HepG2 (cell line): Measurements from ENCODE around the gene ANKHD1. TPM values are rescaled to one million over a fixed set of nuclear protein-coding genes. Genes with fewer than 3 reads are reported as not detected.

Experiments used
- ATAC-seq: fragments of 200-7000 bp; cut with Tn5 transposase; 3 replicates; pipeline ENCODE4 v1.9.1; 2020; ENCODE audit warnings: mild to moderate bottlenecking, moderate library complexity
- BruUV-seq: library from RNA; stranded (reverse); fragments of 400-500 nt; replicated peaks from 2 replicates; lab custom pipeline; 2021; lab: Mats Ljungman, UMichigan
- CTCF ChIA-PET: fragments of 300-600 bp; formaldehyde crosslinking; extraction: SDS; loops from one replicate; lab custom pipeline; 2021; ENCODE audit warnings: low total read pairs, inconsistent platforms, low intra/inter-chr PET ratio; lab: Yijun Ruan, JAX
- POLR2A ChIA-PET: fragments of 350-600 bp; sonication (Branson Sonifier 250); formaldehyde crosslinking; loops from one replicate; lab custom pipeline; 2020; ENCODE audit warnings: antibody characterized with exemption, inconsistent platforms; lab: Yijun Ruan, JAX
- DNase-seq: peaks from one replicate; pipeline ENCODE4 v3.0.0-alpha.2; 2015; ENCODE audit warnings: low spot score
- FAIRE-seq: peaks from 3 replicates; lab custom pipeline; 2011; peaks lifted over from hg19 to GRCh38; lab: Jason Lieb, UNC
- H2AFZ ChIP-seq: one replicate; pipeline ENCODE4 v1.6.1; 2011; ENCODE audit warnings: low read length, inconsistent platforms
- H3K27ac ChIP-seq: fragments of 300-600 bp; 3 replicates; pipeline ENCODE4 v1.8.0; 2011; ENCODE audit warnings: mixed run types, mild to moderate bottlenecking, mixed read lengths, low read length, inconsistent platforms; ENCODE audit not compliant: insufficient read depth; ENCODE audit errors: extremely low read length
- H3K27me3 ChIP-seq, 2 experiments: fragments of 200-600 bp in 1 of 2; 2 replicates in 1 of 2; 3 replicates in 1 of 2; pipeline versions ENCODE4 v1.6.0 to v1.8.0; 2011; ENCODE audit warnings: low read length in 2 of 2, mild to moderate bottlenecking in 2 of 2, moderate library complexity in 2 of 2, inconsistent platforms in 1 of 2; ENCODE audit not compliant: insufficient read depth in 2 of 2, control insufficient read depth in 1 of 2
- H3K36me3 ChIP-seq, 2 experiments: fragments of 200-600 bp in 1 of 2; replicated peaks in 1 of 2; 2 replicates in 1 of 2; 3 replicates in 1 of 2; pipeline versions ENCODE4 v1.5.1 to v1.8.0; 2011; ENCODE audit warnings: low read length in 2 of 2, inconsistent platforms in 1 of 2; ENCODE audit not compliant: insufficient read depth in 2 of 2, control insufficient read depth in 1 of 2
- H3K4me1 ChIP-seq: 2 replicates; pipeline ENCODE4 v1.5.1; 2012; ENCODE audit warnings: low read length, inconsistent platforms; ENCODE audit not compliant: insufficient read depth
- H3K4me2 ChIP-seq: 2 replicates; pipeline ENCODE4 v1.6.0; 2011; ENCODE audit warnings: low read depth, low read length, inconsistent platforms
- H3K4me3 ChIP-seq, 3 experiments: fragments of 200-600 bp in 1 of 3; sonication (generic), shearing (Covaris generic) in 1 of 3; replicated peaks in 1 of 3; 2 replicates each; pipeline ENCODE4 v1.5.1; 2011 to 2016; ENCODE audit warnings: low read length in 3 of 3, inconsistent platforms in 2 of 3, low read depth in 2 of 3, mild to moderate bottlenecking in 2 of 3, control low read depth in 1 of 3, mixed read lengths in 1 of 3; ENCODE audit not compliant: insufficient read depth in 1 of 3
- H3K79me2 ChIP-seq: one replicate; pipeline ENCODE4 v1.6.1; 2011; ENCODE audit warnings: low read length, inconsistent platforms; ENCODE audit not compliant: insufficient read depth
- H3K9ac ChIP-seq: 2 replicates; pipeline ENCODE4 v1.6.0; 2011; ENCODE audit warnings: mild to moderate bottlenecking, low read depth, low read length, inconsistent platforms; ENCODE audit not compliant: insufficient read depth
- H3K9me3 ChIP-seq: 2 replicates; pipeline ENCODE4 v1.5.1; 2012; ENCODE audit warnings: mild to moderate bottlenecking, low read length
- H4K20me1 ChIP-seq: 2 replicates; pipeline ENCODE4 v1.6.0; 2011; ENCODE audit warnings: inconsistent platforms, mild to moderate bottlenecking, low read length, moderate library complexity; ENCODE audit not compliant: insufficient read depth
- ATF4 ChIP-seq, 2 experiments: fragments of 450-650 bp in 1 of 2; sonication (generic) in 1 of 2; formaldehyde crosslinking; IDR thresholded peaks; 2 replicates each; pipeline versions ENCODE4 v1.5.0 to v1.8.0; 2020 to 2022; ENCODE audit warnings: mild to moderate bottlenecking in 1 of 2, missing genetic modification reagents in 1 of 2
- E2F5 ChIP-seq: sonication (generic); formaldehyde crosslinking; conservative IDR thresholded peaks from 2 replicates; pipeline ENCODE4 v1.4.0; 2020; ENCODE audit warnings: missing genetic modification reagents
- FOXO1 ChIP-seq: sonication (generic); formaldehyde crosslinking; IDR thresholded peaks from 2 replicates; pipeline ENCODE4 v1.4.0; 2020; ENCODE audit warnings: missing genetic modification reagents
- HMGA1 ChIP-seq: sonication (generic); formaldehyde crosslinking; conservative IDR thresholded peaks from 2 replicates; pipeline ENCODE4 v1.4.0; 2020; ENCODE audit warnings: missing genetic modification reagents
- NCOA2 ChIP-seq: sonication (generic); formaldehyde crosslinking; IDR thresholded peaks from 2 replicates; pipeline ENCODE4 v1.8.0; 2022; ENCODE audit warnings: inconsistent platforms
- NCOA5 ChIP-seq: sonication (generic); formaldehyde crosslinking; IDR thresholded peaks from 2 replicates; pipeline ENCODE4 v1.4.0; 2020; ENCODE audit warnings: missing genetic modification reagents
- NFIC ChIP-seq: IDR thresholded peaks from 2 replicates; pipeline ENCODE4 v1.6.1; 2012; ENCODE audit warnings: mild to moderate bottlenecking, low read length, inconsistent platforms
- RNF219 ChIP-seq: sonication (generic); formaldehyde crosslinking; IDR thresholded peaks from 2 replicates; pipeline ENCODE4 v1.5.0; 2020; ENCODE audit warnings: mild to moderate bottlenecking, missing genetic modification reagents
- SAFB2 ChIP-seq: sonication (generic); formaldehyde crosslinking; IDR thresholded peaks from 2 replicates; pipeline ENCODE4 v1.5.1; 2020; ENCODE audit warnings: missing genetic modification reagents, low read depth, mild to moderate bottlenecking, borderline replicate concordance
- SMAD1 ChIP-seq: sonication (generic); formaldehyde crosslinking; IDR thresholded peaks from 2 replicates; pipeline ENCODE4 v1.4.0; 2020; ENCODE audit warnings: missing genetic modification reagents, low read depth, mild to moderate bottlenecking, borderline replicate concordance
- SMAD3 ChIP-seq: sonication (generic); formaldehyde crosslinking; IDR thresholded peaks from 2 replicates; pipeline ENCODE4 v1.4.0; 2020; ENCODE audit warnings: missing genetic modification reagents
- SP140L ChIP-seq: sonication (generic); formaldehyde crosslinking; IDR thresholded peaks from 2 replicates; pipeline ENCODE4 v1.4.0; 2020; ENCODE audit warnings: missing genetic modification reagents, borderline replicate concordance
- SRSF1 ChIP-seq: fragments of 200-400 bp; formaldehyde crosslinking; optimal IDR thresholded peaks from 2 replicates; pipeline ENCODE3; 2017; ENCODE audit warnings: mild to moderate bottlenecking, low read depth, low read length, moderate library complexity
- TRAFD1 ChIP-seq: sonication (generic); formaldehyde crosslinking; IDR thresholded peaks from 2 replicates; pipeline ENCODE4 v1.5.1; 2020; ENCODE audit warnings: missing genetic modification reagents, mild to moderate bottlenecking, borderline replicate concordance
- ZFP36 ChIP-seq: fragments of 150-350 bp; IDR thresholded peaks from 2 replicates; pipeline ENCODE4 v1.6.1; 2018; ENCODE audit warnings: borderline replicate concordance, low read length, low read depth; ENCODE audit not compliant: partially characterized antibody
- ZNF30 ChIP-seq: sonication (generic); formaldehyde crosslinking; IDR thresholded peaks from 2 replicates; pipeline ENCODE4 v1.5.0; 2020; ENCODE audit warnings: mild to moderate bottlenecking, missing genetic modification reagents
- ZZZ3 ChIP-seq: sonication (generic); formaldehyde crosslinking; IDR thresholded peaks from 2 replicates; pipeline ENCODE4 v1.4.0; 2020; ENCODE audit warnings: missing genetic modification reagents, mild to moderate bottlenecking, borderline replicate concordance
- WGBS: methylation state at CpG from one replicate; pipeline ENCODE4 v1.1.6; 2017; ENCODE audit warnings: low lambda C conversion rate; 5-methylcytosine and 5-hydroxymethylcytosine counted together
- in situ Hi-C: cut with HindIII; loops from 2 replicates; pipeline ENCODE4 v1.10.0; 2017; ENCODE audit warnings: low pct_unique_long_range_greater_than_20kb; ENCODE audit not compliant: extremely low pct_ligation_motif_present
- intact Hi-C: fragments of 100-400 bp; cut with micrococcal nuclease; formaldehyde crosslinking; loops from one replicate; pipeline ENCODE4 v1.10.0; 2022; ENCODE audit not compliant: unreplicated experiment
- polyA plus RNA-seq, 8 experiments: library from polyadenylated mRNA; depleted of rRNA in 3 of 8; stranded (reverse) in 7 of 8; unstranded in 1 of 8; fragments of >200 nt; fragmentation: Illumina TruSeq in 4 of 8; extraction: Trizol in 4 of 8; gene quantifications; 2 replicates each; pipeline versions ENCODE4 v1.2.1 to v1.2.3, GENCODE V29; 2011 to 2016; ENCODE audit warnings: low read depth in 4 of 8, missing spikeins in 1 of 8, mixed read lengths in 1 of 8; ENCODE audit not compliant: insufficient read depth in 1 of 8
- total RNA-seq, 5 experiments: library from RNA; depleted of rRNA; stranded (reverse); fragments of >200 nt; fragmentation: Illumina TruSeq; extraction: Trizol; gene quantifications; 2 replicates each; pipeline ENCODE4 v1.2.3, GENCODE V29; 2016; ENCODE audit warnings: low read depth in 1 of 5

The ANKHD1 gene
- total and polyA plus RNA-seq, 2 of the 13 experiments (the other 11 are each of a cell fraction or from before 2014, with no cell fraction given) = 69.9 to 82.0 TPM

- Histone ChIP-seq H3K4me1 (peaks cover 31% of the 10 kb centered on the region), H3K9ac (peak overlapping the region; percentile 41; the same call in 1 of the 2 replicates), H3K27me3 (peaks cover 0 to 8% of the 10 kb centered on the region in 2 experiments; a peak in 1 of 5 replicates), H2AFZ (no peak overlapping the region), H3K27ac (no peak overlapping the region), H4K20me1 (no peaks in the 10 kb centered on the region), H3K4me3 (peak overlapping the region; percentile 36 to 75 (median 59); a peak in 5 of 6 replicates), H3K36me3 (no peaks in the 10 kb centered on the region), H3K4me2 (peak overlapping the region; percentile 84), H3K79me2 (no peaks in the 10 kb centered on the region), H3K9me3 (no peaks in the 10 kb centered on the region)
- ATAC-seq (peak; percentile 87), DNase-seq (peak; percentile 74), FAIRE-seq (peak; percentile 93)
- intact Hi-C loops (loop anchor here (2.0 kb wide), 1 partner anchor 372 kb away; no protein-coding TSS in a partner anchor), in situ Hi-C loops (loop anchor here (5.0 to 10.0 kb wide), 2 partner anchors 121 to 372 kb away; no protein-coding TSS in a partner anchor)
- CTCF ChIA-PET = no interaction called here
- 0% methylated on average over 1 of the region's 29 CpGs for WGBS
- BruUV-seq = no TSS peak
- POLR2A ChIA-PET = interaction anchor here (0.6 to 1.5 kb wide), 4 partner anchors 17 to 968 kb away, joined by 3 to 5 read pairs (median 3); partner anchors contain the start of genes ANKHD1, EIF4EBP3, HBEGF and PCDHGA1
- TF ChIP-seq E2F5 (CRISPR knock-in tag) = peak; percentile 45; the same call in 1 of the 2 replicates
- TF ChIP-seq SMAD3 = peak; percentile 32; the same call in 1 of the 2 replicates
- no peak for TF ChIP-seq SAFB2 (CRISPR knock-in tag)
- TF ChIP-seq SP140L (CRISPR knock-in tag) = no peak
- no peak for TF ChIP-seq FOXO1 (CRISPR knock-in tag)
- no peak for TF ChIP-seq HMGA1
- 0 out of 2 replicates have a peak, but pooled peaks have one; percentile 51 for TF ChIP-seq TRAFD1 (CRISPR knock-in tag)
- no peak for TF ChIP-seq SRSF1
- TF ChIP-seq ATF4 (CRISPR knock-in tag; IDR thresholded peaks at IDR 0.05) = no peak
- TF ChIP-seq ZFP36 = no peak
- no peak for TF ChIP-seq ZZZ3 (CRISPR knock-in tag)
- TF ChIP-seq ZNF30 (CRISPR knock-in tag) = no peak
- 0 out of 2 replicates have a peak, but pooled peaks have one; percentile 26 for TF ChIP-seq NCOA2 (CRISPR knock-in tag)
- no peak for TF ChIP-seq NCOA5 (CRISPR knock-in tag)
- no peak for TF ChIP-seq RNF219 (CRISPR knock-in tag)
- no peak for TF ChIP-seq NFIC
- TF ChIP-seq SMAD1 = 0 out of 2 replicates have a peak, but pooled peaks have one; percentile 59
These were observed 38.6 kb upstream of the ANKHD1 start for GRCh38 chr5:140362875-140363630.
